ENCODE data around the gene SEBOX. TPM values are rescaled to one million over a fixed set of nuclear protein-coding genes. Genes with fewer than 3 reads are reported as not detected.

The SEBOX gene
- total RNA-seq, 1 donor, result not detected

DNA sequence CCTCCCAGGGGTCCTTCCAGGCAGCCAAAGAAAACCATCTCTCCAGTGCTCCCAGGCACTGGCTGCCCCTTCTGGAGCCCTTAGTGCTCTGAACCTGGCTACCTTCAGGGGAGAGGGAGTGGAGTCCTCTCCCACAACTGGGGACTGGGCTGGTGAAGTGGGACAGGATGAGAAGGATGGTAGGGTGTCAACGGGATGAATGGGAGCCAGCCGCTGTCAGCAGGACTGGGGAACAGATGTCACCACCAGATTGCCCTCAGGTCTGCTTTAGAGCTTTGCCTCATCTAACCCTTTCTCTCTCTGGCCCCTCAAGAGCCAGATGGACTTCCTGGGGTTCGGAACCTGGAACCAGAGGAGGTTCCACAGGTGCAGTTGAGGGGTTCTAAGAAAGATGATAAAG, 488 bp upstream of the SEBOX start:
- no peak overlapping the region for H3K4me3 ChIP-seq (ENCODE audit: low read depth, low read length)
- TF ChIP-seq, protein P1, sequence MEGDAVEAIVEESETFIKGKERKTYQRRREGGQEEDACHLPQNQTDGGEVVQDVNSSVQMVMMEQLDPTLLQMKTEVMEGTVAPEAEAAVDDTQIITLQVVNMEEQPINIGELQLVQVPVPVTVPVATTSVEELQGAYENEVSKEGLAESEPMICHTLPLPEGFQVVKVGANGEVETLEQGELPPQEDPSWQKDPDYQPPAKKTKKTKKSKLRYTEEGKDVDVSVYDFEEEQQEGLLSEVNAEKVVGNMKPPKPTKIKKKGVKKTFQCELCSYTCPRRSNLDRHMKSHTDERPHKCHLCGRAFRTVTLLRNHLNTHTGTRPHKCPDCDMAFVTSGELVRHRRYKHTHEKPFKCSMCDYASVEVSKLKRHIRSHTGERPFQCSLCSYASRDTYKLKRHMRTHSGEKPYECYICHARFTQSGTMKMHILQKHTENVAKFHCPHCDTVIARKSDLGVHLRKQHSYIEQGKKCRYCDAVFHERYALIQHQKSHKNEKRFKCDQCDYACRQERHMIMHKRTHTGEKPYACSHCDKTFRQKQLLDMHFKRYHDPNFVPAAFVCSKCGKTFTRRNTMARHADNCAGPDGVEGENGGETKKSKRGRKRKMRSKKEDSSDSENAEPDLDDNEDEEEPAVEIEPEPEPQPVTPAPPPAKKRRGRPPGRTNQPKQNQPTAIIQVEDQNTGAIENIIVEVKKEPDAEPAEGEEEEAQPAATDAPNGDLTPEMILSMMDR (IDR thresholded peaks at IDR 0.05; ENCODE audit: insufficient read depth, low read depth, low read length), result no peak
- no peak for DNase-seq (ENCODE audit: low read depth)

DNA sequence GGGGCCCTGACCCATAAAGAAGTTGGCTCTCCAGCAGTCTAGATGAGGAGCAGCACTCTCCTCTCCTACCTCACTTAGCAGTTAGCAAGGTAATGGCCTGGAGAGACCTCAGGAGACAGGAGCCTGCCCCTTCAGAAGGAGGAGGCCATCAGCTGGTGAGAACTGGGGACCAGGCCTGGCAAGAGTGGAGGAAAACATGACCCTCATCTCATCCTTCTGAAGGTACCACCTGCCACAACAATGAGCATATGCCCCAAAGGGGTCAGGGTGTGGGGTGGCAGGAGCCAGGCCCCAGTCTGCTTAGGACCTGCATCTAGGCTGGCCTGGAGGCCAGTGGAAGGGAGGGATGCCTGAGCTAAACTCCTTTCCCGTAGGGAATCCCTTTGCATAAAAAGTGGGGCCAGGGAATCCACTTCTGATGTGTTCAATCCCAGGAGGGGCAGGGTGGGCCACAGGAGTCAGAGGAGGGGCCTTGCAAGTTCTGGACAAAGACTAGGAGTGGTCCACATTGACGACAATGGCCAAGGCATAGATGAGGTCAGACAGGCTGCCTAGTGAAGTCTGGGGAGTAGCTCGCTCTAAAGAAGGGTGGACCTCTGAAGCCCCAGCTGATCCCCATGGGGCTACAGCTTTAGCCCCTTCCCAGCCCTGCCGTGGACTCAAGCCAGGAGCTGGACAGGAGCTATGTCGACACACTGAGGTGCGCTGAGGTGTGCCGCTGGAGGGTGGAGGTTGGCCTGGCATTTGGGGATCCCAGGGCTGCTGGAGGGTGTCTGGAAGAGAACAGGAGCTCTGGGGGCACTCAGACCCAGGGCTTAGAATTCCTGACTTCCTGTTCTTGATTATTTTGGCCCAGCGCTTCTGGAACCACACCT, 986 bp downstream of the SEBOX start:
- DNase-seq (ENCODE audit: low read depth), result no peak

DNA sequence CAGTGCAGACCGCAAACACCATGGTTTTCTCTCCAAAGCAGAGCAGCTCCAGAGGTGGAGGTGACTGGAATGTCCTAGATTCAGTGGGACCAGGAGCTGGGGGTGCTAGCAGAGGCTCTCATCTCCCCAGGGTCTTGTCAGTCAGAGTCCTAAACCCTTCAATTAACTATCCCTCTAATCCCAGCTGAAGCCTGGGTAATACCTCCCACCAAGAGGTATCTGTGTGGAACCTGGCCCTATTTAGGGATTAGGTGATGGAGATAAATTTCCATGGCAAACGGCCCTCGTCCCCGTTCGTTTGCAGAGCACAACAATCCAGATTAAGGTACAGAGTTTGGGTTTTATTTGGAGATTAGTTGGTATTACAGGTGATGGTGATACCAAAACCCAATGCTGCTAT, 1.8 kb downstream of the SEBOX start:
- TF ChIP-seq, protein P1 (IDR thresholded peaks at IDR 0.05; ENCODE audit: insufficient read depth, low read depth, low read length), result no peak
- no peak for DNase-seq (ENCODE audit: low read depth)
- no peak overlapping the region for H3K4me3 ChIP-seq (ENCODE audit: low read depth, low read length)

More for the DNA sequence above, 986 bp downstream of the SEBOX start:
- TF ChIP-seq, protein P1 (IDR thresholded peaks at IDR 0.05; ENCODE audit: insufficient read depth, low read depth, low read length), result no peak
- no peak overlapping the region for H3K4me3 ChIP-seq (ENCODE audit: low read depth, low read length)

DNA sequence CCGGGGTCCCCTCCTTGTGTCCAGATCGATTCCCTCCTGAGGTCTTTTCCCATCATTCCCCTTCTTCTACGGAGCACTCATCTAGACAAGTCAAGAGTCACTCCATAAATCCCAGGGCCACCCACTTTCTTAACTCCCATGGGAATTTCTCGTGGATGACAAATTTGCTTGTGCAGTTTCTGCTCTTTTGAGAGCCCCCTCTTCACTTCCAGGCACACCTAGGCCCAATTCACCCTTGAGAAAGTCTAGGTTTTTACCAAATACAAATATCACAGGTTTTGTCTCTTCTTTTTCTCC, 7.2 kb downstream of the SEBOX start:
- DNase-seq (ENCODE audit: low read depth), result no peak
- TF ChIP-seq, protein P1 (IDR thresholded peaks at IDR 0.05; ENCODE audit: insufficient read depth, low read depth, low read length), result no peak
- peak overlapping the region; percentile 88 for H3K4me3 ChIP-seq (ENCODE audit: low read depth, low read length)

DNA sequence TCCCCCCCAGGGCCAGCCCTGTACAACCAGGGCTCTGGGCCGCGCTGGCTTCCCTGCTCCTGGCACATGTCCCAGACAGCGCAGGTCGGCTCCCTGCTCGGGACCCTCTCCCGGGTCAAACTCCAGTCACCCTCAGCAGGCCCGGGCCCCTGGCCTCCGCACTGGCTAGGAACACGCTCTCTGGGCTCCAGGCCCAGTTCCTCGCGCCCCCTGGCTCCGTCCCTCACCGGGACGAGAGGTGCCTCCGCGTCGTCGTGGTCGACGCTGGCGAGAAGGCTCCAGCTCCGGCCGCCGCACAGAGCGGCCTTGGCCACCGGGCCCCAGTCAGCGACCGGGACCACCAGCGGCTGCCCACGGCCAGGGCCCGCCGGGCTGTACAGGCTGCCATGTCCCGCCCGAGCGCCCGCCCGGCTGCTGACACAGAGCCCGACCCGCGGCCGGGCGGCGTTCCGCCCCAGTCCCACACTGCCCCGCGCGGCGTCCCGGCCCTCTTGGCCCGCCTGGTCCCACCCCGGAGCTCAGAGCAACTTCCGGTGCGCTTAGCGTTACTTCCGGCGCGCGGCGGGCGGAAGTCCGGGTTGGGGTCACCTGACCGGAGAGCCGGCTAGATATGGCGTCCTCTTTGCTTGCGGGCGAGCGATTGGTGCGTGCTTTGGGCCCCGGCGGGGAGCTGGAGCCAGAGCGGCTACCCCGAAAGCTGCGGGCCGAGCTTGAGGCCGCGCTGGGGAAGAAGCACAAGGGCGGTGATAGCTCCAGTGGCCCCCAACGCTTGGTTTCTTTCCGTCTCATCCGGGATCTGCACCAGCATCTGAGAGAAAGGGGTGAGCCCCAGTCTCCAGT, 7.7 kb downstream of the SEBOX start, which contains the start of gene POLDIP2:
Gene POLDIP2 (minus strand): TSS at position 467 of the 840 bp plus-strand sequence. CDS start 79 bp downstream, at position 388.
- peak within 1 kb of the TSS; percentile 88 for H3K4me3 ChIP-seq (ENCODE audit: low read depth, low read length)
- peak; percentile 95 for DNase-seq (ENCODE audit: low read depth)
- TF ChIP-seq, protein P1 (IDR thresholded peaks at IDR 0.05; ENCODE audit: insufficient read depth, low read depth, low read length), result peak; percentile 12

DNA sequence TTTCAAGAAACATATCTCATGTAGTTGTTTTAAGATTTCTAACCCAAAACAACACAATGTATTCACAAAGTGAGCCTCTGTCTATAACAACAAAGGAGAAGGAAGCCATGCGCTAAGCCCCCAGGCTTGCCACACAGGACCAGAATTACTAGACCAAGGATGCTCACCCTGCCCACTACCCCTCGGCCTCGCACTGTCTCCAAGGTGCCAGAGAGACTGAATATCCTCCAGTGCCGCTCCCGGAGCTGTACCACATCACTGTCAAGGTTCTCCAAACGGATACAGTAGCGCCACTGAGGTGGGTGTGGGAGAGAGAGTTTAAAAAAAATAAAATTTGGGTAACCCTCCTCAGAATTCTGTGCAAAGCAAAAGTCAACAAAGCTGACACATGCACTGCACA, 14.7 kb downstream of the SEBOX start:
- H3K4me3 ChIP-seq (ENCODE audit: low read depth, low read length), result no peak overlapping the region
- TF ChIP-seq, protein P1 (IDR thresholded peaks at IDR 0.05; ENCODE audit: insufficient read depth, low read depth, low read length), result no peak
- DNase-seq (ENCODE audit: low read depth), result no peak
